ENCODE measurements around the gene COL18A1.

- TF ChIP-seq CTCF (IDR thresholded peaks at IDR 0.05) (no peak), POLR2A (IDR thresholded peaks at IDR 0.05; ENCODE audit: low read length) (no peak), EP300 (IDR thresholded peaks at IDR 0.05) (no peak), ESRRA (IDR thresholded peaks at IDR 0.05; ENCODE audit: borderline replicate concordance, low read length) (no peak)
Observed at GRCh38 chr21:45396620-45396995, 8.4 kb upstream of the COL18A1 start.

Data from A549 (cell line).